Omental fat pad (tissue), 4 donors: Measurements from ENCODE around the gene KRT74. TPM values are rescaled to one million over a fixed set of nuclear protein-coding genes. Genes with fewer than 3 reads are reported as not detected.

Source experiments
- ATAC-seq: fragments of 150-250 bp; one replicate; pipeline ENCODE4 v1.9.1; 2016; ENCODE audit warnings: mild to moderate bottlenecking, moderate library complexity; ENCODE audit not compliant: low FRiP score
- DNase-seq: peaks from one replicate; pipeline ENCODE4 v3.0.0-alpha.2; 2019; ENCODE audit warnings: low spot score
- CTCF ChIP-seq, 3 donors: fragments of 450-650 bp; IDR thresholded peaks; one replicate each; pipeline ENCODE4 v1.5.1; 2016 to 2017; ENCODE audit warnings: antibody characterized with exemption in 3 of 3, mild to moderate bottlenecking in 3 of 3, moderate library complexity in 2 of 3
- total RNA-seq, 4 donors: library from RNA; depleted of rRNA; stranded (reverse); fragments of >200 nt; gene quantifications; one replicate each; pipeline ENCODE4 v1.1.0, GENCODE V29; 2016

KRT74 gene
- total RNA-seq, 4 donors from 2014 or later = not detected

- ATAC-seq (no peak), DNase-seq (no peak)
- TF ChIP-seq CTCF (IDR thresholded peaks at IDR 0.05) = no peak
These were observed 17.9 kb upstream of the KRT74 start for GRCh38 chr12:52591521-52591920.

DNA sequence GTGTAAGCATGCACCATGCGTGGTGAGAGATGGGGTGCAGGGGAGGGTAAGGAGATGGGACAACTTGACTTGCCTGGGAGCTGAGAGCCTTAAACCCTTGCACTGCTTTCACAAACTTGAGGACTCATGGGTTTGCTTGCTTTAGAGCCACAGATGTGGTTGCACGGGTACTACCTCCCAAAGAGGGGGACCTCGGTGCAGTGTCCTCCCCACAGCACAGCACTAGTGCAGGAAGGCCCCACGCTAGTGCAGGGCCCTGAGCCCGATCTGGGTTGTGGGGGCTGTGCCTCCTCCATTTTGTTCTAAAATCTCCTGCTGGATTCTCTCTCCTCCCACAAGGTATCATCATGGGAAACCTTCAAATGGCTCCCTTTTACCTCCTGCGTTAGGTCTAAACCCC lies 16.4 kb upstream of the KRT74 start:
- ATAC-seq (no peak), DNase-seq (no peak)
- no peak for TF ChIP-seq CTCF (IDR thresholded peaks at IDR 0.05)

DNA sequence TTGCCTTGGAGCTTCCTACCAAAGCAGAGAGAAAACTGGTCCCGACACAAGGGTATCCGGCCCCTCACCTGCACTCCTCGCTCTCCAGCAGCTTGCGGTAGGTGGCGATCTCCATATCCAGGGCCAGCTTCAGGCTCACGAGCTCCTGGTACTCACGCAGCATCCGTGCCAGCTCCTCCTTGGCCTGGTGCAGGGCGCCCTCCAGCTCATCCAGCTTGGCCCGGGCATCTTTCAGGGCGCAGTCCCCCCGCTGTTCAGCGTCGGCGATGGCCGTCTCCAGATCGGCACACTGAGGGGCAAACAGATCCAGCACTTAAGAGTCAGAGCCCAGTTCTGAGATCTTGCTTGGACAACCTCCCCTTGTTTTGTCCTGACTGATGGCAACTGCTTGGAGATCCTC lies 13.9 kb upstream of the KRT74 start:
- DNase-seq (no peak), ATAC-seq (no peak)
- no peak for TF ChIP-seq CTCF (IDR thresholded peaks at IDR 0.05)

DNA sequence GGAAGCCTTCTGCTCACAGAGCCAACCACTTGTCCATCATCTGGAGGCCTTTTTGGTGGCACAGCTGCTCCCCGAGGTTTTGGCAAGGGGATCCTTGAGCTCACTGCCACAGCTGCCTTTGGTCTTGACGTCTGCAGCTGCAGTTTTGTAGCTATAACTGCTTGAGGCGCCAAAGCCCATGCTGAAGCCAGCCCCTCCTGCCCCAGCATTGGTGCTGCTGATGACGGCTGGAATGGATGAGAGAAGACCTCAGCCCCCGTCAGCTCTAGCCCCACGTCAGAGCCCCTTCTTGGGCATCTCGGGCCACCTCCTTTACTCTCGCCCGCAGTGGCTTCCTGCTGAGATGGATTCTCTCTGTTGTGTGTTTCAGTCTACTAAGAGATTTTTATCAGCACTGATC lies 12.3 kb upstream of the KRT74 start:
- ATAC-seq (no peak), DNase-seq (no peak)
- TF ChIP-seq CTCF (IDR thresholded peaks at IDR 0.05) = no peak

- TF ChIP-seq CTCF (IDR thresholded peaks at IDR 0.05) = no peak
- DNase-seq (no peak), ATAC-seq (no peak)
These were observed 11.4 kb upstream of the KRT74 start for GRCh38 chr12:52585066-52585465.

DNA sequence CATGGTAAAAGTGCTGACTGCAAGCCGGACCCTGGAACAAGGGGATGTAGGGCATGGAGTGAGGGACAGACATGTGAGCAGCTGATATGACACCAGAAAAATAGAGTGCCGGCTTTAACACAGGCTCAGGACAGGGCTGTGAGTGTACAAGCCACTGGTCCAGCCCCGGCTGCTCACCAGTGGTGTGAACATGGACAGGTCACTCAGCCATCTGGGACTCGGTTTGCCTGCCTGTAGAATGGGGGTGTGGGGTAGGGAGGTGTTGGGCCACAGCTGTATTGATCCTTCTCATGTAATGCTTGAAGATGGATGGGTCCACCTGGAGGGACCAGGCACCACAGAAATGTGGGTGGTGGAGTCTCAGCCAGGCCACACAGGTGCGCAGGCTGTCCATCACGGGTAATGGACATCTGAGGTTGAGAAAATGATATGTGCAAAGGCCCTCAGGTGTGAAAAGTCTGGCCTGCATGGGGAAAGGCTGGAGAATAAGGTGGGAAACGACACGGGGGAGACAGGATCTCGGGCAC lies 10.6 kb upstream of the KRT74 start:
- no peak for TF ChIP-seq CTCF (IDR thresholded peaks at IDR 0.05)
- ATAC-seq = no peak
- no peak for DNase-seq

DNA sequence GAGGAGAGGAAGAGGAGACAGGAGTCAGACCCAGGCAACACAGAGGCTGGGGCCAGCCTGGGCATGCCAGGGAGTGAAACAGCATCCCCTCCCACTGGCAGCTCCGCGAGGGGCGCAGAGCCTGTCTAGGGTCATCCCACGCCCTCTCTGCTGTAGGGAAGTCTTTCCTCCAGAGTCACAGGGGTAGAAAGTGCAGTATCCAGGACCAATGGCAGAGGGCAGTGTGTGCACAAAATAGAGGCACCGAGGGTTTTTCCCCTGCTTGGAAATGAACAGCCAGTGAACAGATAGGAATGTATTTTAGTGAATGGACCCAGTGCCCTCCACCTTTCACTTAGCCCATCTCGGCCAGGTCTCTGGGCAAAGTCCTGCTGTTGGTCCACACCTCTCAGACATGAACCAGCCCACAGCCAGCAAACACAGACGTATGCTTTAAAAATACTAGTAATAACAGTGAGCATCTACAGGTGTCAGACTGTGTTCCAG lies 9.4 kb upstream of the KRT74 start:
- ATAC-seq (peak; percentile 87), DNase-seq (peak; percentile 52)
- peak in 1 of 3 donors; percentile 32 for TF ChIP-seq CTCF (IDR thresholded peaks at IDR 0.05)
